B cell (primary cell): ENCODE results near the gene OR51B6.

Source experiments
- EZH2 ChIP-seq: IDR thresholded peaks from 2 replicates; pipeline ENCODE4 v1.6.1; 2012; ENCODE audit warnings: borderline replicate concordance, low read depth, mild to moderate bottlenecking, moderate library complexity, low read length; ENCODE audit not compliant: insufficient read depth, poor library complexity, severe bottlenecking
- TF ChIP-seq, protein P1 (sequence below): fragments of 200-600 bp; IDR thresholded peaks from one replicate; pipeline ENCODE4 v1.8.0; 2022; ENCODE audit warnings: antibody characterized with exemption, mild to moderate bottlenecking

DNA sequence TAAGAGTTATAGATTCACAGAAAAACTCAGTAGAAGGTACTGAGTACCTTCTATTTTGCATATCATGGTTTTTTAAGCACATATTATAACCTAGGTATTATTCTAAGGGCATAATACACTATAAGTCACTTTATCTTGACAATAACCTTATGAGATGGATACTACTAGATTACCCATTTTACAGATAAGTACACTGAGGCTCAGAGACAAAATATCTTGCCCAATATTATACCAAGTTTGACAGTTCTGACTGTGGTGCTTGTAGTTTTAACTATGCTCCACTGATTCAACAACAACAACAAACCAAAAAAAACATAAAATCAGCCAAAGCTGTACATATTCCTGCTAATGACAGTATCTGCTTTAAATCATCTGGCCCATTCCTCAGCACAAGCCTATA, 42.8 kb downstream of the OR51B6 start:
- TF ChIP-seq, protein P1, sequence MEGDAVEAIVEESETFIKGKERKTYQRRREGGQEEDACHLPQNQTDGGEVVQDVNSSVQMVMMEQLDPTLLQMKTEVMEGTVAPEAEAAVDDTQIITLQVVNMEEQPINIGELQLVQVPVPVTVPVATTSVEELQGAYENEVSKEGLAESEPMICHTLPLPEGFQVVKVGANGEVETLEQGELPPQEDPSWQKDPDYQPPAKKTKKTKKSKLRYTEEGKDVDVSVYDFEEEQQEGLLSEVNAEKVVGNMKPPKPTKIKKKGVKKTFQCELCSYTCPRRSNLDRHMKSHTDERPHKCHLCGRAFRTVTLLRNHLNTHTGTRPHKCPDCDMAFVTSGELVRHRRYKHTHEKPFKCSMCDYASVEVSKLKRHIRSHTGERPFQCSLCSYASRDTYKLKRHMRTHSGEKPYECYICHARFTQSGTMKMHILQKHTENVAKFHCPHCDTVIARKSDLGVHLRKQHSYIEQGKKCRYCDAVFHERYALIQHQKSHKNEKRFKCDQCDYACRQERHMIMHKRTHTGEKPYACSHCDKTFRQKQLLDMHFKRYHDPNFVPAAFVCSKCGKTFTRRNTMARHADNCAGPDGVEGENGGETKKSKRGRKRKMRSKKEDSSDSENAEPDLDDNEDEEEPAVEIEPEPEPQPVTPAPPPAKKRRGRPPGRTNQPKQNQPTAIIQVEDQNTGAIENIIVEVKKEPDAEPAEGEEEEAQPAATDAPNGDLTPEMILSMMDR = no peak
- no peak for TF ChIP-seq EZH2
